Amniotic stem cell (primary cell): Measurements from ENCODE around the gene EIF4E1B.

Experiments used
- DNase-seq: peaks from one replicate; lab custom pipeline; 2025; lab: John Stamatoyannopoulos, UW

Gene EIF4E1B

GRCh38 chr5:176664479-176664878 is 34.0 kb downstream of the EIF4E1B start:
- DNase-seq, result no peak

GRCh38 chr5:176664886-176665285 is 34.4 kb downstream of the EIF4E1B start:
- no peak for DNase-seq

- no peak for DNase-seq
Observed at GRCh38 chr5:176665517-176665916, 35.0 kb downstream of the EIF4E1B start.

GRCh38 chr5:176667637-176668036 is 37.2 kb downstream of the EIF4E1B start:
- no peak for DNase-seq

GRCh38 chr5:176670449-176670848 is 40.0 kb downstream of the EIF4E1B start:
- DNase-seq, result no peak

GRCh38 chr5:176671399-176671798 is 40.9 kb downstream of the EIF4E1B start:
- no peak for DNase-seq

GRCh38 chr5:176671890-176672747 is 41.6 kb downstream of the EIF4E1B start:
- no peak for DNase-seq

- DNase-seq, result no peak
Observed at GRCh38 chr5:176673651-176674583, 43.4 kb downstream of the EIF4E1B start.

GRCh38 chr5:176674799-176675198 is 44.3 kb downstream of the EIF4E1B start:
- DNase-seq, result no peak

- DNase-seq, result no peak
Observed at GRCh38 chr5:176675676-176676360, 45.3 kb downstream of the EIF4E1B start.

GRCh38 chr5:176676361-176676824 is 45.9 kb downstream of the EIF4E1B start:
- peak; percentile 32 for DNase-seq

GRCh38 chr5:176677209-176677939 is 46.9 kb downstream of the EIF4E1B start:
- DNase-seq, result no peak

- DNase-seq, result no peak
Observed at GRCh38 chr5:176678584-176678983, 48.1 kb downstream of the EIF4E1B start.

GRCh38 chr5:176679365-176680225 is 49.1 kb downstream of the EIF4E1B start:
- no peak for DNase-seq

- no peak for DNase-seq
Observed at GRCh38 chr5:176680226-176680563, 49.7 kb downstream of the EIF4E1B start.

- DNase-seq, result no peak
Observed at GRCh38 chr5:176682016-176682531, 51.6 kb downstream of the EIF4E1B start.

GRCh38 chr5:176685010-176685409 is 54.5 kb downstream of the EIF4E1B start:
- DNase-seq, result no peak

- no peak for DNase-seq
Observed at GRCh38 chr5:176687247-176687646, 56.8 kb downstream of the EIF4E1B start.

GRCh38 chr5:176687881-176688280 is 57.4 kb downstream of the EIF4E1B start:
- DNase-seq, result no peak

GRCh38 chr5:176690911-176691310 is 60.4 kb downstream of the EIF4E1B start:
- DNase-seq, result no peak
